Adrenal gland (tissue), 12 donors: ENCODE measurements around the gene PRG2. TPM values are rescaled to one million over a fixed set of nuclear protein-coding genes. Genes with fewer than 3 reads are reported as not detected.

Experiments
- DNase-seq, 7 donors: peaks; one replicate each; pipeline ENCODE4 v3.0.0-alpha.2; 2019 to 2020
- H3K27ac ChIP-seq, 5 donors: fragments of 200-600 bp; sonication (generic) in 4 of 5; 1 replicate in 3 of 5; 2 replicates in 2 of 5; pipeline versions ENCODE4 v1.5.1 to v1.8.0; 2016 to 2020; ENCODE audit warnings: mild to moderate bottlenecking in 1 of 5
- H3K27me3 ChIP-seq: fragments of 200-600 bp; 2 replicates; pipeline ENCODE4 v1.8.0; 2021
- H3K36me3 ChIP-seq, 2 donors: fragments of 200-600 bp; replicated peaks in 1 of 2; 1 replicate in 1 of 2; 2 replicates in 1 of 2; pipeline versions ENCODE4 v1.5.1 to v1.8.0; 2018 to 2022
- H3K4me1 ChIP-seq, 2 donors: fragments of 200-600 bp; replicated peaks in 1 of 2; 1 replicate in 1 of 2; 2 replicates in 1 of 2; pipeline versions ENCODE4 v1.5.1 to v1.8.0; 2018 to 2021
- H3K4me3 ChIP-seq, 4 donors: fragments of 200-600 bp; sonication (generic) in 3 of 4; one replicate each; pipeline ENCODE4 v1.5.1; 2016 to 2018
- H3K9me3 ChIP-seq, 3 donors: fragments of 200-600 bp; sonication (generic) in 1 of 3; replicated peaks in 1 of 3; 1 replicate in 2 of 3; 2 replicates in 1 of 3; pipeline versions ENCODE4 v1.5.1 to v1.8.0; 2016 to 2021
- POLR2A ChIP-seq, 2 donors: fragments of 450-650 bp; IDR thresholded peaks; one replicate each; pipeline ENCODE4 v1.6.1; 2017; ENCODE audit warnings: antibody characterized with exemption in 2 of 2, mild to moderate bottlenecking in 2 of 2, moderate library complexity in 1 of 2
- WGBS, 4 donors: extraction: QIAGEN DNeasy Blood & Tissue Kit in 2 of 4; methylation state at CpG; one replicate each; pipeline versions ENCODE4 v1.1.5 to v1.1.7; 2013 to 2017; 5-methylcytosine and 5-hydroxymethylcytosine counted together
- intact Hi-C, 2 donors: fragments of 100-400 bp; cut with DNase I; formaldehyde crosslinking; loops; one replicate each; pipeline versions ENCODE4 v1.14.1 to v1.15.0; 2022 to 2023
- polyA plus RNA-seq, 3 donors: library from polyadenylated mRNA; stranded (reverse); fragments of 200-250 nt in 2 of 3; fragments of 350-450 nt in 1 of 3; fragmentation: Illumina TruSeq in 1 of 3; extraction: RNeasy Lipid Tissue Mini Kit (QIAGEN cat#74804) in 1 of 3; gene quantifications; one replicate each; pipeline ENCODE4 v1.2.3, GENCODE V29; 2013 to 2014
- total RNA-seq, 9 donors: library from RNA; depleted of rRNA in 4 of 9; stranded (reverse); fragments of >200 nt in 4 of 9; fragments of 120-200 nt in 1 of 9; fragmentation: NEBNext Ultra II Directional in 1 of 9; extraction: Animal tissue kit (Norgen Biotek cat#: 25700) in 1 of 9; gene quantifications; one replicate each; pipeline versions ENCODE4 v1.1.0 to v1.2.4, GENCODE V29; 2013 to 2023
- TF ChIP-seq, protein P1 (sequence below), 6 experiments: fragments of 450-650 bp in 4 of 6; fragments of 200-600 bp in 2 of 6; sonication (generic) in 1 of 6; IDR thresholded peaks; 1 replicate in 5 of 6; 2 replicates in 1 of 6; pipeline versions ENCODE4 v1.5.1 to v1.8.0; 2016 to 2021; ENCODE audit warnings: antibody characterized with exemption in 6 of 6, mild to moderate bottlenecking in 2 of 6, moderate library complexity in 1 of 6
- donor health status: healthy with polysubstance abuse.
- donor health status: Bipolar disorder and iron deficiency.
- donor health status: DM: yes; HTN: yes; CAD: no.
- donor health status: DM: no; HTN: no; CAD: no.
- donor health status: DM: no; HTN: no; CAD: no.
- donor health status: DM: yes; HTN: yes; CAD: no.

PRG2 gene
- total and polyA plus RNA-seq, 12 donors: 0.24 to 0.97 (median 0.27) TPM; not detected in 8

DNA sequence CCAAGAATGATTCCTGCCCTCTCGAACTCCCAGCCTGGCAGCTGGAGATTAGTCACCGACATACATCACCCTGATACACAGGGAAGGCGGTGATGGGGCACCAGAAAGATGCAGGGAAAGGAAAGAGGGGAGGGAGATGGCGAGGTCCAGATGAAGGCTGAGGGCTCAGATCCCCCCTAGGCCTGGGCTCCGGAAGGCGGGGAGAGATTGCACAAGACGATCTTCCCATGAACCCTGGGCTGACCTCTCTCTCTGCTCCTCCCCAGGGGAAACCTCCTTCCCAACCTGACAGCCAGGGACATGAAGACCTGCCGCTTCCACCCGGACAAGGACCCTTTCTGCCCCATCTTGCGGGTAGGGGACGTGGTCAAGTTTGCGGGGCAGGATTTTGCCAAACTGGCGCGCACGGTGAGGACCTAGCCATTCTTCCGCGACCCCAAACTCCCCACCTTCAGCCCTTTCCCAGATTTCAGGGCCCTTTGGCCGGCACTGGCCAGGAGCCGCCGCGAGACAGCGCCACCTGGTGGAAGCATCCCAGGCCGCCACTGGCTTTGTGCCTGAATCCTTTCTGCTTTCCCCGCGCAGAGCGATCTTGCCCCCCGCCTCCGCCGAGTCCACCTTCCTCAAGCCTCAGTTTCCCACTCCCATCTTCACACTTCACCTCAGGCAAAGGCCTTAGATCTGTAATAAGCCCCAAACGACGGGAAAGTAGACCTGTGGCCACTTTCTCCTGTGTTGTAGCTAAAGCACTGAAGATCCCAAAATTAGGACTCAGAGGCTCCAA lies 40.8 kb downstream of the PRG2 start:
- Histone ChIP-seq H3K27me3 (no peaks in the 10 kb centered on the region), H3K4me3 (no peak overlapping the region), H3K27ac (peak overlapping the region in 1 of 5 donors; percentile 9), H3K4me1 (no peaks in the 10 kb centered on the region), H3K9me3 (no peaks in the 10 kb centered on the region), H3K36me3 (no peaks in the 10 kb centered on the region)
- intact Hi-C loops: loop anchor here (5.0 to 10.0 kb wide), 6 partner anchors 105 to 295 kb away; partner anchors contain the start of gene YPEL4 (in 1 of the 2)
- WGBS, 4 donors: 8 to 15% (median 12%) methylated on average over 22 to 31 of the region's 31 CpGs
- no peak for TF ChIP-seq POLR2A (IDR thresholded peaks at IDR 0.05)
- TF ChIP-seq, protein P1, sequence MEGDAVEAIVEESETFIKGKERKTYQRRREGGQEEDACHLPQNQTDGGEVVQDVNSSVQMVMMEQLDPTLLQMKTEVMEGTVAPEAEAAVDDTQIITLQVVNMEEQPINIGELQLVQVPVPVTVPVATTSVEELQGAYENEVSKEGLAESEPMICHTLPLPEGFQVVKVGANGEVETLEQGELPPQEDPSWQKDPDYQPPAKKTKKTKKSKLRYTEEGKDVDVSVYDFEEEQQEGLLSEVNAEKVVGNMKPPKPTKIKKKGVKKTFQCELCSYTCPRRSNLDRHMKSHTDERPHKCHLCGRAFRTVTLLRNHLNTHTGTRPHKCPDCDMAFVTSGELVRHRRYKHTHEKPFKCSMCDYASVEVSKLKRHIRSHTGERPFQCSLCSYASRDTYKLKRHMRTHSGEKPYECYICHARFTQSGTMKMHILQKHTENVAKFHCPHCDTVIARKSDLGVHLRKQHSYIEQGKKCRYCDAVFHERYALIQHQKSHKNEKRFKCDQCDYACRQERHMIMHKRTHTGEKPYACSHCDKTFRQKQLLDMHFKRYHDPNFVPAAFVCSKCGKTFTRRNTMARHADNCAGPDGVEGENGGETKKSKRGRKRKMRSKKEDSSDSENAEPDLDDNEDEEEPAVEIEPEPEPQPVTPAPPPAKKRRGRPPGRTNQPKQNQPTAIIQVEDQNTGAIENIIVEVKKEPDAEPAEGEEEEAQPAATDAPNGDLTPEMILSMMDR (IDR thresholded peaks at IDR 0.05): peak; percentile 73 to 96 (median 84)
- DNase-seq: peak; percentile 48 to 82 (median 72)

DNA sequence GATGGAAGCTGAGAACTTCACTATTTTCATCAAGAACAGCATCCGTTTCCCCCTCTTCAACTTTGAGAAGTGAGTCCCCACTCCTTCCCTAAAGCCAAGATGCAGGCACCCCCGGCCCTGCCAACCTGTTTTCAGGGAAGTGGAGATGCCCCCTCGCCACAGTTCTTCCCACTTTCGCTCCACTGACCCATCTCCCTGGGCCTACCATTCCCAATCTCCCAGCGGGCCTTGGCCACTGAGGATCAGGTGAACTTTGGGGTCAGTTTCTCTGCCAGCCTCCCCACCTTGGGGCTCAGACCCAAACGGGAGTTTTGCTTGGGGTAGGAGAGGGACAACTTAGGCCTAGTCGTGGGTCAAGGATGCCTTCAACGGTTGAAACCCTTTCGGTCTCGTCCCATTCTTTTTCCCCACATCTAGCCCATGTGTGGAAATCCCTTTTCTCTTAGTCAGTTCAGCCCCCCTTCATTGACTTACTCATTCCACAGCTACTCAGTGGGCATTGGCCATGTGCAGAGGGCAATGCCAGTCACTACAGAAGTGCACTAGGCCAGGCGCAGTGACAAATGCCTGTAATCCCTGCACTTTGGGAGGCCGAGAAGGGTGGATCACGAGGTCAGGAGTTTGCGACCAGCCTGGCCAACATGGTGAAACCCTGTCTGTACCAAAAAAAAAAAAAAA lies 41.7 kb downstream of the PRG2 start:
- intact Hi-C loops: loop anchor here (5.0 to 10.0 kb wide), 5 partner anchors 106 to 296 kb away; partner anchors contain the start of gene YPEL4 (in 1 of the 2)
- Histone ChIP-seq H3K4me1 (no peaks in the 10 kb centered on the region), H3K27ac (no peak overlapping the region), H3K36me3 (no peaks in the 10 kb centered on the region), H3K9me3 (no peaks in the 10 kb centered on the region), H3K4me3 (no peak overlapping the region), H3K27me3 (no peaks in the 10 kb centered on the region)
- no peak for DNase-seq
- TF ChIP-seq POLR2A (IDR thresholded peaks at IDR 0.05): no peak
- TF ChIP-seq, protein P1 (IDR thresholded peaks at IDR 0.05): no peak
- 85 to 92% (median 88%) methylated on average over 13 to 14 of the region's 14 CpGs for WGBS, 4 donors

DNA sequence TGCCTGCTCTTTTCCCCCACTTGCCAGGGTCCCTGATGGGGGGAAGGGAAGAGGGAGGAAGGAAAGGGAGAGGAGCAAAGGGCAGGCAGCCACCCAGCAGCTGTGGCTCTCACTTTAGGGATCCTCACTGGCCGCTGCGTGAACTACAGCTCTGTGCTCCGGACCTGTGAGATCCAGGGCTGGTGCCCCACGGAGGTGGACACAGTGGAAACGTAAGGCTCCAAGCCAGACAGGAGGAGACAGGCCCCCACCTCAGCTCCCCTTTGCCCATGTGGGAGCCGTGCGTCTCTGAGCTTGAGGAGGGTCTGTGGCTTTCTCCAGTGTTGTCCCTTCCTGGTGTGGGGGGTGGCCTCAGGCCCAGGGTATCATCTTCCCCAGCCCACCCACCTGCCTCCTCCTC lies 42.4 kb downstream of the PRG2 start:
- H3K27me3 ChIP-seq: no peaks in the 10 kb centered on the region
- DNase-seq: no peak
- H3K9me3 ChIP-seq: no peaks in the 10 kb centered on the region
- no peaks in the 10 kb centered on the region for H3K36me3 ChIP-seq
- H3K27ac ChIP-seq: no peak overlapping the region
- intact Hi-C loops: loop anchor here (5.0 to 10.0 kb wide), 5 partner anchors 107 to 297 kb away; partner anchors contain the start of gene YPEL4 (in 1 of the 2)
- no peak overlapping the region for H3K4me3 ChIP-seq
- TF ChIP-seq POLR2A (IDR thresholded peaks at IDR 0.05): no peak
- TF ChIP-seq, protein P1 (IDR thresholded peaks at IDR 0.05): no peak
- H3K4me1 ChIP-seq: no peaks in the 10 kb centered on the region
- WGBS, 4 donors: 87 to 90% (median 89%) methylated on average over 5 to 7 of the region's 7 CpGs

DNA sequence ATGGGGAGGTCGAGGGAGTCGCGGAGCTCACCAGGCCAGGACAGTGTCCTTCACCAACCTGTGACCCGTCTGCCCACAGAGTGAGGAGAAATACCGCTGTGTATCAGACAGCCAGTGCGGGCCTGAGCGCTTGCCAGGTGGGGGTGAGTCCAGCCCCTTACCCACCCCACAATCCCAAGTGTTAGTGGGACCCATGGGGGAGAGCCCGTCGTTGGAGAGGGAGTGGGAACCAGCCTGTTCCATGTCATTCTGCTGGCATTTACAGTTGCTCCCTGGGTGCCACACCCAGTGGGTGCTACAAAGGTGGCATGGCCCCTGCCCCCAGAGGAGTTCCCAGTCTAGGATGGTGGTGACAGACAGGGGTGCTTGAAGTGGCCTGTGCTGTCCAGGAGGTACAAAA lies 43.1 kb downstream of the PRG2 start:
- H3K27ac ChIP-seq: no peak overlapping the region
- no peaks in the 10 kb centered on the region for H3K9me3 ChIP-seq
- no peaks in the 10 kb centered on the region for H3K36me3 ChIP-seq
- 59 to 84% (median 69%) methylated on average over 7 to 9 of the region's 9 CpGs for WGBS, 4 donors
- TF ChIP-seq, protein P1 (IDR thresholded peaks at IDR 0.05): no peak
- no peak for TF ChIP-seq POLR2A (IDR thresholded peaks at IDR 0.05)
- H3K4me1 ChIP-seq: no peaks in the 10 kb centered on the region
- H3K4me3 ChIP-seq: no peak overlapping the region
- no peak for DNase-seq
- no peaks in the 10 kb centered on the region for H3K27me3 ChIP-seq
- intact Hi-C loops: loop anchor here (5.0 to 10.0 kb wide), 5 partner anchors 107 to 297 kb away; partner anchors contain the start of gene YPEL4 (in 1 of the 2)
